ENCODE measurements around the gene MAPKAPK2. TPM values are rescaled to one million over a fixed set of nuclear protein-coding genes. Genes with fewer than 3 reads are reported as not detected.

Gene MAPKAPK2
- total RNA-seq, result 24.4 and 24.9 TPM in 2 replicates

GRCh38 chr1:206684478-206685333 is at the start of gene MAPKAPK2:
Gene MAPKAPK2, plus strand, starts transcription at chr1:206684905. Its CDS starts 325 bp downstream, at chr1:206685230.

DNA sequence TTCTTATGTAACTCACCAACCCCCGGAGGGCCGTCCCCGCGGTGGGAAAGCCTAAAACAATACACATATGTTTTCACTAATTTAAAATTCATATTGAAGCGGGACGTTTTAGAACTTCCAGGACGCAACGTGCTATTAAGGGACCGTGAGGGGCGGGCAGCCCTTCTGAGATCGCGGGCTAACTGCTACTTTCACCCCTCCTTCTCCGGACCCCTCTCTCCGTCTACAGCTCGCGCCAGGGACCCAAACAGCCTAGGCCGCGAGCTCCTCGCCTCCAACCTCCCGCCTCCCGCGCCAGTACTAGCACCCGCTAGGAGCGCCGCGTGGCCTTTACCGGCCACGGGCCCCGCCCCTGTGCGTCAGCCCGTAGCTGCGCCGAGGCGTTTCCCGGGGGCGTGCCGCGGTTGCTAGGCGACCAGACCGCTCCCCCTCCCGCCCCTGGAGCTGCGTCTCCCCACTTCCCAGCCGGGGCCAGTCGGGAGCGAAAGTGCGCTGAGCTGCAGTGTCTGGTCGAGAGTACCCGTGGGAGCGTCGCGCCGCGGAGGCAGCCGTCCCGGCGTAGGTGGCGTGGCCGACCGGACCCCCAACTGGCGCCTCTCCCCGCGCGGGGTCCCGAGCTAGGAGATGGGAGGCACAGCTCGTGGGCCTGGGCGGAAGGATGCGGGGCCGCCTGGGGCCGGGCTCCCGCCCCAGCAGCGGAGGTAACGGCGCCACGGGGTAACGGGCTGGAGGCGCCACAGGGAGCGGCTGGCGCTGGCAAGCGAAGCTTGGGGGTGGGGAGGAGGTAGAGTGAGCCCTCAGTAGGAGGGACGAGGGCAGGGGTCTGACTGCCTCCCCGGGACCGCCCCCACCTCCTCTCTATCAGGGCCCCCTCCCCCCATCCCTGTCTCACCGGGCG is 49.4 kb upstream of the MAPKAPK2 start, which contains the start of gene DYRK3:
DYRK3 (plus strand) TSS at position 457 of the 898 bp plus-strand sequence; CDS start at position 625, 168 bp downstream.

DNA sequence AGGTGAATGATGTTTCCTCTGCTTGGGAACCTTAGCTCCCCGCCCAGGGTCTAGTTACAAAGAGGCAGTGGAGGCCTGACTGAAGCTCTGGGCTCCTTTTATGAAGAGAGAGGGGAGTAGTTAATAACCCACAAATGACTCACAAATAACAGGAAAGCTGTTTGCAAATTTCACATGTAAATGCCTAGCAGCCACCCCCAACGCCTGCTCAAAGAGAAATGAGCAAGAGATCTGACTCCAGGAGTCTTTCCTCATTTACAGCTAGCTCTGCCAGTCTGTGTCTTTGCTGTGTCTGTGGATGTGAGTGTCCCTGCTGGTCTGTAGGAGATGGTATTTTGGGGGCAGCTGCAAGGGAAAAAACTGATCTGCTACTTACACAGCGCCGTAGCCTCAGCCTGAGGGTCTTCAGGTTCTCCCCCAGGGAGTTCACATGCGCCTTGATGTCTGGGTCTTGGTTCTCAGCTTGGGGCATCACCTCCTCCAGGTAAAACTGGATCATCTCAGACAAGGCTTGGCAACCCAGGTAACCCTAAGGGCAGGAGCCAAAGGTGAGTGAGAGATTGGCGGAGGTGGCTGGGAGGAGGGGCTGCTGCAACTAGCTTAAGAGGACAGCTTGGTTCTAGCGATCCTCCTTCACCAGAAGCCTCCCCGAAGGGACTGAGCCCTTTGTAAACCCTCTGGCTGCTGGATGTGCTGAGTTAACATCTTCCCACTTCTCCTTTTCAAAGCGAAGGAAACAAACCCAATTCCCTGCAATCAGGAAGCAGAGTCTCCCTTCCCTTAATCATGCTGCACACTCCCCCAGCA is 86.0 kb downstream of the MAPKAPK2 start, which contains the start of gene IL19:
IL19 (plus strand) TSS at position 243 of the 807 bp plus-strand sequence. CDS start 65,890 bp downstream, outside the sequence.

GRCh38 chr1:206772243-206772937 is 87.7 kb downstream of the MAPKAPK2 start, which contains the start of gene IL10:
Gene IL10, minus strand, starts transcription at chr1:206772494. Its CDS starts 59 bp downstream, at chr1:206772435.

Other genes with a start within 250 kb of the MAPKAPK2 start
- gene IKBKE, start 214.4 kb upstream of the MAPKAPK2 start, total RNA-seq, result 15.6 and 19.0 TPM in 2 replicates
- gene RASSF5, start 177.4 kb upstream of the MAPKAPK2 start, total RNA-seq, result 0.32 and 1.1 TPM in 2 replicates
- 43.5 and 46.8 TPM in 2 replicates for gene EIF2D, start 72.4 kb upstream of the MAPKAPK2 start, total RNA-seq
- 16.9 and 17.2 TPM in 2 replicates for gene DYRK3, start 49.4 kb upstream of the MAPKAPK2 start, total RNA-seq
- gene IL19, start 85.9 kb downstream of the MAPKAPK2 start, total RNA-seq, result not detected in 2 replicates
- not detected in 2 replicates for gene IL10, start 87.6 kb downstream of the MAPKAPK2 start, total RNA-seq
- not detected in 2 replicates for gene IL20, start 180.7 kb downstream of the MAPKAPK2 start, total RNA-seq
- gene IL24, start 212.5 kb downstream of the MAPKAPK2 start, total RNA-seq, result 0.15 TPM in 1 of 2 replicates, not detected in the other
- 0.32 TPM in 1 of 2 replicates, not detected in the other for gene FCMR, start 237.0 kb downstream of the MAPKAPK2 start, total RNA-seq

All from epithelial cell of umbilical artery (primary cell).